ENCODE measurements around the gene TBC1D14.

Gene TBC1D14

GRCh38 chr4:6956087-6956433 is 46.4 kb downstream of the TBC1D14 start:
- peak overlapping the region; percentile 85 for H3K27ac ChIP-seq
- TF ChIP-seq CTCF (IDR thresholded peaks at IDR 0.05) (no peak), ZFX (IDR thresholded peaks at IDR 0.05; ENCODE audit: borderline replicate concordance) (no peak)

- H3K27ac ChIP-seq: peak overlapping the region; percentile 85
- TF ChIP-seq CTCF (IDR thresholded peaks at IDR 0.05) (no peak), ZFX (IDR thresholded peaks at IDR 0.05; ENCODE audit: borderline replicate concordance) (no peak)
Observed at GRCh38 chr4:6956434-6957147, 47.0 kb downstream of the TBC1D14 start.

GRCh38 chr4:6957148-6957520 is 47.5 kb downstream of the TBC1D14 start:
- TF ChIP-seq CTCF (IDR thresholded peaks at IDR 0.05) (no peak), ZFX (IDR thresholded peaks at IDR 0.05; ENCODE audit: borderline replicate concordance) (no peak)

GRCh38 chr4:6957994-6958393 is 48.4 kb downstream of the TBC1D14 start:
- TF ChIP-seq ZFX (IDR thresholded peaks at IDR 0.05; ENCODE audit: borderline replicate concordance) (no peak), CTCF (IDR thresholded peaks at IDR 0.05) (no peak)
- H3K27ac ChIP-seq: peak overlapping the region; percentile 85

More at GRCh38 chr4:6957148-6957520, 47.5 kb downstream of the TBC1D14 start:
- peak overlapping the region; percentile 85 for H3K27ac ChIP-seq

DNA sequence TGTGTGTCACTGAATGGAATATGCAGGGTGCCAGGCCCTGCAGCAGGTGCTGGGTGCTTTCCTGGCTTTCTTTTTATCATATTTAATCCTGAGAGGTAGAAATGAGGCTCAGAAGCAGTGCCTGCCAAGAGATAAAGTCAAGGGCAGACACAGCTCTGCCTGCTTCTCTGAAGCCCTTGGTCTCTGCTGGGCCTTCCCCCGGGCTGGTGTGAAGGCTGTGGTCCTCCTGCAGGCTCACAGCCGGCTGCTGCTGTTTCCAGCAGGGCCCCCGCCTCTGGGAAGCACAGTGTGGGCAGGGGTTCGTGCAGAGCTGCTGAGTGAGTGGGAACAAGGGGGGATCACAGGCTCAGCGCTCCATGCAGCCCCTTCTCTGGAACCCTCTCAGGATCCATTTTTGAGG is 49.6 kb downstream of the TBC1D14 start:
- no peak overlapping the region for H3K27ac ChIP-seq
- TF ChIP-seq ZFX (IDR thresholded peaks at IDR 0.05; ENCODE audit: borderline replicate concordance): no peak

- H3K27ac ChIP-seq: no peak overlapping the region
- TF ChIP-seq ZFX (IDR thresholded peaks at IDR 0.05; ENCODE audit: borderline replicate concordance) (no peak), CTCF (IDR thresholded peaks at IDR 0.05) (no peak)
Observed at GRCh38 chr4:6960154-6960553, 50.5 kb downstream of the TBC1D14 start.

DNA sequence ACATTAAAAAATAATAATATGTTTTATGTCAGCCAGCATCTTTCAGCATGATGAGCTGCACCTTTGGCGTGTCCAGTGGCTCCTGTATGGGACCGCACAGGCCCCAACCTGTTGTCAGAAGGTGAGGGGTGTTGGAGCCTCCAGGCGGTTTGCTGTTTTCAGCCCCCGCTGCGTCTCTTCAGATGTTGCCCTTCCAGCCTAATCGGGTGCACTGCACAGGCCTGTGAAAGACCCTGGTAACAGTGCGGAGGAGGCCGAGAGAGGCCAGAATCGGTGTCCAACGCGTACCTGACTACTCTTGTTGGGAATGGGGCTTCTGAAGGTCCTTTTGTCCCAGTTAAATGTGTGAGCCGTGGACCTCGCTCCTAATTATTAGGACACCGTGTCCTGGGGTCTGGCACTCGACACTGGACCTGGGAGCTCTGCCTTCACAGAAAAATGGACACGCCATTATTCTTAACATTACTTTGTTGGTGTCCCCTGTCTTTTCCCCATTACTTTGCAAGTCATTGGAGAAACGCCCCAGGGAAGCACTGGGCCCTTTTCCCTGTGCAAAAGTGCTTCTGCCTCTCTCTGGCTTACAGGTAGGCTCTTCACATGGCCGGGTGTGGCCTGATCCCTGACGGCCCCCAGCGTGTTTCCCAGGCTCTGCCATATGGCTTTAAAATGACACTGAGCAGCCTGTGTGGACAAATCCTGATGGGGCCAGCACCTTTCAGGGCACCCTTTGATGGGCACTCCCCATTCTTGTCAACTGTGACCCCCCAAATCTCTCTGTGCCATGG is 51.2 kb downstream of the TBC1D14 start:
- no peak overlapping the region for H3K27ac ChIP-seq
- TF ChIP-seq ZFX (IDR thresholded peaks at IDR 0.05; ENCODE audit: borderline replicate concordance) (no peak), CTCF (IDR thresholded peaks at IDR 0.05) (no peak)
